ENCODE measurements around the gene PROM2.

The PROM2 gene

DNA sequence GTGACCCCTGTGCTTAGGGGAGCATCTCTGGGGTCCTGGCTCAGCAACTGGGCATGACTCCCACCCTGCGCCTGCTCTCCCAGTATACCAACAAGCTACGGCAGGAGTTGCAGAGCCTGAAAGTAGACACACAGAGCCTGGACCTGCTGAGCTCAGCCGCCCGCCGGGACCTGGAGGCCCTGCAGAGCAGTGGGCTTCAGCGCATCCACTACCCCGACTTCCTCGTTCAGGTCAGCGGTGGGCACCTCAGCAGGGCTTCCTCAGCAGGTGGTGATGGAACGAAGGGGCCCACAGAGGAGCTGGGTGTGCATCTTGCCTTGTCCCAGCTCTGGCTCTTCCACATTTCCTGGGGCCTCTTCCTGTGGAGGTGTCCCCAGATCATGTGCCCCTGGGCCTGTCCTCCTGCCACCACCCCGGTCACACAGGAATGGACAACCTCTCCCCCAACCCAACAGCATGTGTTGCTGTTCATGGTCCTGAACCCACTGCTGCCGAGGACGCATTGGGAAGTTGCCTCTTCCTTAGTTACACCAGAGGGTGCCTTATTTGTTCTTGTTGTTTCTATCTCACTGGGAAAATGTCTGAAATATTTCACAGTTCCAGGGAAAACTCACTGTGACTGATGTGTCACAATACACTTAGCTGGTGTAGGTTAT is 10.8 kb downstream of the PROM2 start:
- no peak for DNase-seq (ENCODE audit: low spot score)

DNA sequence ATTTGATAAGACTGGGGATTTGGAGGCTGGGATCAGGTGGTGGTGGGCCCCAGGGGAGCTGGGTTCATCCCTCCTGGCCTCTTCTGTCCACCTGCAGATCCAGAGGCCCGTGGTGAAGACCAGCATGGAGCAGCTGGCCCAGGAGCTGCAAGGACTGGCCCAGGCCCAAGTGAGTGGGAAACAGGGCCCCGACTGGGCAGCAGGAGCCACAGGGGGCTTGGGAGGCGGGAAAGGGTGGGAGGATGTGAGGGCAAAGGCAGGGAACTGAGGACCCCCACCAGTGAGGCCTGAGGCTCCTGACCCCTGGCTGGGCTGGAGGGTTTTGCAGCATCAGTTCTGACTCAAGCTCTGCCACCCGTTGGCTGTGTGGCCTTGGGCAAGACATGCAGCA is 11.3 kb downstream of the PROM2 start:
- no peak for DNase-seq (ENCODE audit: low spot score)

DNA sequence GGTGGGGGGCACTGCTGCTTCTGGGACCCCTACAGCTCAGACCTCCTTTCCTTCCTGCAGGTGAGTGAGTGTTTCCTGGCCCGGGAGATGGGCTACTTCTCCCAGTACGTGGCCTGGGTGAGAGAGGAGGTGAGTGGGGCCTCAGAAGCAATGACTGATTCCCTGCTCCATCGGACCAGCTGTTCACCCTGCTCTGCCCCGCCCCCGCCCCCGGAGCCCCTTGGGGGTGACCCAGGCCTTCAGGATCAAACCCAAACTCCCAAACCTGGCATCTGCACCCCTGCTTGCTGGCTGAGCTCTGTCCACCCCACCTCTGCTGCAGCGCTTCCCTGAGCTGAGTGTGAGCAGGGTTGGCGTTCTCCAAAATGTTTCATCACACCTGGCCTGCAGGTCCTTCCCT is 13.1 kb downstream of the PROM2 start:
- DNase-seq (ENCODE audit: low spot score), result no peak

DNA sequence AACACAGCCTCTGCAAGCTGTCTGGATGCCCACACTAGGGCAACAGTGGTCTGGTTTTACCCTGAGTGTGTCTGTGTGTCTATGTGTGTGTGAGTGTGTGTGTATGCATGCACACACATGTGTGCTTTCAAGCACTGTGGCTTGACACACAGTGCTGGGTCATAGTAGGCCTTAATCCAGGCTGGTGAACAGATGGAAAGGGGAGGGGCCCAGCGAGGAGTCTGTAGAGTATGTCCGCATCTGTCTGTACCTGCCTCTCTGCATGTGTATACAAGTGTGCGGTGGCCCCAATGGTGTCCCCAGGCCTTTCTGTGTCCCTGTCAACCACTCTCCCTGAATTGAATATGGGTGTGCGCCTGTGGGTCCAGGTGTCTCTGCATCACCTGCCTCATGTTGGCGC is 13.6 kb downstream of the PROM2 start:
- no peak for DNase-seq (ENCODE audit: low spot score)

DNA sequence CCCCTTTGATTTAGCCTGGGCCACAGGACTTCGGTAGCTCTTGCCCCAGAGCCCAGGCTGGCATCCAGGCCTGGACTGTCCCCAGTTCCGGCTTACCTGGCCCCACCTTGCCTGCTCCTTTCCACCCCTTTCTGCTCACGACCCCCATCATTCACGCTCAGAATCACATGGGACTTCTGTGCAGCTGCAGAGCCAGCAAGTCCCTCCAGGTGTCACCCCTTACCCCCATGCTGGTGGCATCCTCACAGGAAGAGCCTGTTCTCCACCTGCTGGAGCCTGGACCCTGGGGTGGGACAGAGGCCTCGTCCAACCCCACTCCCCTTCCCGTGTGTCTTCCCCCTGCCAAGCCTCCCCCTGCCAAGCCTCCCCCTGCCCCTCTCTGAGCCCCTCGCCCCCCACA is 15.0 kb downstream of the PROM2 start:
- DNase-seq (ENCODE audit: low spot score), result no peak

DNA sequence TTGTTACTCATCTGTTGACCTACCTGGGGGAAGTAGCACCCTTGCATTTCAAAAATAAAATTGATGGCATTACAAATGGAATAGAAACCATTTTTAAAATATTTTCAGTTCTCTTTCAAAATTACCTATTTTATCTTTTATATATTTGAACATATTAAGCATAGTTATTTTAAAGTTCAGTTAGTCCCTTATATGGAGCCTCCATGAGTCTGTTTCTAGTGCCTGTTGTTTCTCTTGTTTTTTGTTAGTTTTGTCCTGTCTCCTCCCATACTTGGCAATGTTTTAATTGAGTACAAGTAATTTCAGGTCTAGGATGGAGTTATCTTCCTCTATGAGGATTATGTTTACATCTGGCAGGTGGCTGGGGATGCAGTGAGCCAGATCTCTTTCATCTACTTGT is 17.0 kb downstream of the PROM2 start:
- DNase-seq (ENCODE audit: low spot score), result no peak

DNA sequence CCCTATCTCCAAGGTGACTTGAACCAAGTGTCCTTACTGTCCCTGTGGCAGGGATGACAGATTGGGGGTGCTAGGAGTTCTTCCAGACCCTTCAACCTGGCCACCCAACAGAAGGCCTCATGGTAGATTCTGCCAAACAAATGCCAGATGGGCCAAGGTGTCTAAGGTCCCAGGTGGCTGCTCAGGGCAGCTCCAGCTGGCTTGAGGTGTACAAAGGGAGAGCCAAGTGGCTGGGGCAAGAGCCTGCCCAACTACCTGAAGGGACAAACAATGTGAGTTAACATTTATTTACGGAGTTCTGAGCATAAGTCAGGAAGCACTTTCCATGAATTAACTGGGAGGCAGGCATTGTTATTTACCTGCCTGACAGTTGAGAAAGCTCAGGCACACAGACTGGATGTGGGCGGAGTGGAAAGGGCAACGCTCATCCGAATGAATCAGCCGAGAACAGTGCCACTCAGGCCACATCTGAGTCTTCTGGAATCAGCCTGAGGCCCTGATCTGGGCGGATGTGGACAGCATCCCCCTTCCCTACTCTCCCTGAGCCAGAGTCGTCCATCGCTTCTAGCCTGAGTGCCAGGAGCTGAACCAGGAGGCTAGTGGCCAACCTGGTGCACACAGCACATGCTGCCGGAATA is 18.5 kb downstream of the PROM2 start:
- DNase-seq (ENCODE audit: low spot score), result no peak

DNA sequence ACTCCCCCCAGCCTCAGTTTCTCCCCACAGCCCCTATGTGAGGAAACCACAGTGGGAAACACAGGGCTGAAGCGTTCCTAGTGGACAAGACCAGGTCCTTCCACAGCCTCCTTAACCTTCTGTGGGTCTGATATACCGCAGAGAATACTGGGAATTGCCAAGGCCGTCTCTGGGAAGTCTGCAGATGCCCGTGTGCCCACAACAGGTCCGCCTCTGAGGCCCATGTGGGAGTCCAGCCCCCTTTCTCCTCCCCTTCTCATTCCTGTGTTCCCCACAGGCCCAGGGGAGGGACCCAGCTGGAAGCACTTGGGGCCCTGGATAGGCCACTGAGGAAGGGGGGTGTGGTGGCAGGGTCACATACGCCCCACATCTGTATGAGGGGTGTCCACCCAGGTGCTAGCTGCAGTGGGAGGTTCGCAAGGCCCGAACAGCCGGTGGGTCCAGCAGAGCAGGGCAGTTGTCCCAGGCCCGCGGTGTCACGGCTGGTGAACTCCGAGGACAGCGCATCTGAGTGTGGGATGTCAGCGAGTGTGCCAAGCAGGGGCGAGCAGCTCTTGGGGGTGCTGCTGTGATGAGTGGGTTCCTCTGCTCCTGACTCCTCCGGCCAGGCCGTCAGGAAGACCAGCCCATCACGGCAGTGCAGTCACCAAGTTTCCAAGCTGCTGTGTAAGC is 20.5 kb downstream of the PROM2 start:
- no peak for DNase-seq (ENCODE audit: low spot score)

DNA sequence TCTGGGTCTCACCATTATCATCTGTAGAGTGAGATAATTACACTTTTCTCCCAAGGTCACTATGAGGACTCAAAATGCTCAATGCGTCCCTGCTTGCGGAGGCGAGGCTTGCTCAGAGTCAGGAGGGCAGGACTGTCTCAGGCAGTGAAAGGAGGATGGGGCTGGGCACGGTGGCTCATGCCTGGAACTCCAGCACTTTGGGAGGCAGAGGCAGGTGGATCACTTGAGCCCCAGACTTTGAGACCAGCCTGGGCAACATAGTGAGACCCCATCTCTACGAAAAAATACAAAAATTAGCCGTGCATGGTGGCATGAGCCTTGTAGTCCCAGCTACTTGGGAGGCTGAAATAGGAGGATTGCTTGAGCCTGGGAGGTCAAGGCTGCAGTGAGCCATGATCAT is 21.1 kb downstream of the PROM2 start:
- no peak for DNase-seq (ENCODE audit: low spot score)

DNA sequence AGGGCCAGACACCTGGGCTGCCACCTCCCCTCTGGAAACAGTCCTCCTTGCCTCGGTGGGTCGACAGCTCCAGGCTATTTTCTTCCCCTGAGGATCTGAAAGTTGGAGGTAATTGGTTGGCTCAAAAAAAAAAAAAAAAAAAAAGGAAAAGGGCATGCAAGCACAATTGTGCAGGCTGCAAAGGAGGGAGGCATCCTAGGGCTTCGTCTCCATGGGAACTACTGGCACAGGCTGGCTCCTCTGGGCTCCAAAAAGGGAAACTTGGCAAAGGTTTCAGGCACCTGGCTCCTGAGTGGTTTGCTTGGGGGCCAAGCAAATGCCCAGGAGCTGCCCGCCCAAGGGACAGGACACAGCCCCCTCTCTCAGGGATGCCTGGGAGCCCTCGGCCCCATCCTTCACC is 21.8 kb downstream of the PROM2 start:
- no peak for DNase-seq (ENCODE audit: low spot score)

DNA sequence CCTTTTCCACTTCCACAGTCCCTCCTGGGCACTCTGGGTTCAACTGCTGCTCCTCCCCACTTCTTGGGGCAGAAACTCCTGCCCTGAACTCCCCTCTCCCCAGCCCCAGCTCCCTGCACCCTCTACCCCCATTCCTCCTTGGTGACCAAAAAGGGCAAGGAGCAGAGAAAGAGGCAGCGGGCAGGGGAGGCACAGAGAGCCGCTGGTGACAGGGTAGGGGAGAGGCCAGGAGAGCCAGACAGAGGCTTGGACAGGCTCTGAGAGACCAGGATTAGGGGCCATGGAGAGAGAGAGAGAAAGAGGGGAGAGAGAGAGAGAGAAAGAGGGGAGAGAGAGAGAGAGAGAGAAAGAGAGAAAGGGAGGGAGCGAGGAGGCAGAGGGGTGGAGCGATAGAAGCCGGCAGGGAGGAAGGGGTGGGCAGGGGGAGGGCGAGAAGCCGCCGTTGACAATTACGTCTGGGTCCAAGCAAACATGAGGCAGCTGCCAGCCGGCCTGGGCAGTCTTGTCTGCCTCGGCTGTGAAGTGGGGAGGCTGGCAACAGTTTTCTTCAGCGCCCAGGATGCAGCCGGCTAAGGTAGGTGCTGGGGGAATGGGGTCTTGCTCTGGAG is 22.7 kb downstream of the PROM2 start, which contains the start of gene KCNIP3:
Gene KCNIP3, plus strand, starts transcription at position 468 of the 608 bp plus-strand sequence. Its CDS starts 92 bp downstream, at position 560.
- no peak for DNase-seq (ENCODE audit: low spot score)

DNA sequence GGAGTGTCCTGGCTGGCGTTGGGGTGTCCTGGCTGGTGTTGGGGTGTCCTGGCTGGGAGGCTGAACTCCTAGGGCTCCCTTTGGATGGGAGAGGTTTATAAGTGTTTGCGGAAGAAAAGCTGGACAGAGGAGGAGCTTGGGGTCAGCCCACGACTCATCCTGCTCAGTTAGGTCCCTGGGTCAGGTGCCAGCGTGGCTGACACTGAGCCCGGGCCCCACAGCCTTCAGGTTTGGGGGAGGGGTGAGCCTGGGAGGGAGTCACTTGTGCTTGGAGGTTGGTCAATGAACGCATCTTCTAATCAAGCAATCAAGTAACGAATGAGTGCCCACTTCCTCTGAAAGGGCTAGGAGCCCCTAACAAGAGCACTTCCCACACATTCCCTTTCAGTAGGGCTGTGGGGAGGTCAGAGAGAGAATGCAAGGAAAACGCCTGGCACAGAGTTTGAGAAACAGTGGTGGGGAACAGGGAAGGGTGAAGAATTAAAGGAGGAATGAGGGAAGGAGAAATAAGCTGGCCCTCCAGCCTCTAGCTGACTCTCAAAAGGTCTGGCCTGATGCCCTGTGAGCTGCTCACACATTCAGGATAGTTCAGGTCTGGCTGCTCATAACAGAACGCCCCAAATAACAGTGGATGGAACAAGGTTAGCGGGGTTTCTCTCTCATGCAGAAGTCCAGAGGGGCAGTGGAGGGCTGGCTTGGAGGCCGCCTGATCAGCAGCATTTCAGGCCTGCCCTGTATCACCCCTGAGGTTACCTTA is 23.6 kb downstream of the PROM2 start:
- DNase-seq (ENCODE audit: low spot score), result no peak

DNA sequence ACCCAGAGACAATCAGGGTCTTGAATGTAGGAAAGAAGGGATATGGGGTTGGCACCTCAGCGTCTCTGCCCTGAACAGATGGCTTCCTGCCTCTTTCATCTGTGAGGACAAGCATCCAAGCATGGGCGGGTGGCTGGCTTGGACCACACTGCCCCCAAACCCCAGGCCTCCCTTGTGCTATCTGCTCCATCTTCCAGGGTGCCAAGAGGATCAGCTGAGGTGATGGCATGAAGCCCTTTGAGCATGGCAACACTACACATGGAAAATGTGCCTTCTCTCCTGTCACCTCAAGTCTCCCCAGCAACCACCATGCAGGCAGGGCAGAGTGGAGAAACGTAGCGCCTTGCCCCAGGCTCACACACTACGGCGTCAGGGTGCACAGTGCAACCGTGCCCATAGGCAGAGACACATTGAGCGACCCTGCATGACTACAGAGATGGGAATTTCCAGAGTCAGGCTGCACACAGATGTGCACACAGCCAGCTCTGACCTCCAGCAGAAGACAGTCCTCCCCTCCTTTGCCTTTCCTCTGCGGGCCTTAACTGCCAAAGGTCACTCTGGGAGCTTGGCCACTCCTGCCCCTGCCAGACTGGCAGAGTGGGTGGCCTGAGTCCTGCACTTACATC is 24.4 kb downstream of the PROM2 start:
- no peak for DNase-seq (ENCODE audit: low spot score)

DNA sequence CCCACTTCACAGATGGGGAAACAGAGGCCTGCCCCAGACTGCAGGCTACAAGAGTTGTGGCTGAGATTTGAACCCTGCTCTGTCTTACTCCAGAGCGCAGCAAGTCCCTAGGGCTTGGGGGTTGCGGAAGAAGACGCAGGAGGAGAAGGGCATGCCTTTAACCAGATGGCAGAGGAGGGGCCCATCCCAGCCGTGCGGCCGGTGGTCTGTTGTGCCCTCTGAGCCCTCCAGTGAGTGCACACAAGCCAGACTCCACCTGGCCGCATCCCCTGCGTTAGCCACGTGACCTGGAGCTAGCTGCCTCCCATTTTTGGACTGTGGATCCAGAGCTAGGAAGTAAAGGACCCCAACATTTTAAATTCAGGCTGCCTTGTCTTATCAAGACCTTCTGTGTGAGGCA is 25.7 kb downstream of the PROM2 start:
- no peak for DNase-seq (ENCODE audit: low spot score)

DNA sequence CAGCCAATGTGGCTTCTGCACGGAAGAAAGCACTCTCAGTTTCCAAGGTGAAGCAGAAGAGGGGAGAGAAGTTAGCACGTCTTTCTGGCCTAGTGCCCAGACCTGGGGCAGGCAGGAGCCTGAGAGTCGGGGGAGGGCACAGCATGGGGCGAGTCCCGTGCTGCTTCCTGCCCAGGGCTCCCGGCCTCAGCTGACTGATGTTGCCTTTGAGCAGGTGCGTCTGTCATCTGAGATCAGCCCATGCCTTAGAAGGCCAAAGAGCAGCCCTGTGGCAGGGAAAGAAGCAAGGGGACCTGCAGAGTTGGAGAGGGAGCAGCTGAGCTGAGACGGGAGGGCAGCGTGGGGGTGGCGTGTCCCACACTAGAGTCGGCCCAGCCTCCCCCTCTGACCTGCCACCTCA is 26.2 kb downstream of the PROM2 start:
- DNase-seq (ENCODE audit: low spot score), result no peak

DNA sequence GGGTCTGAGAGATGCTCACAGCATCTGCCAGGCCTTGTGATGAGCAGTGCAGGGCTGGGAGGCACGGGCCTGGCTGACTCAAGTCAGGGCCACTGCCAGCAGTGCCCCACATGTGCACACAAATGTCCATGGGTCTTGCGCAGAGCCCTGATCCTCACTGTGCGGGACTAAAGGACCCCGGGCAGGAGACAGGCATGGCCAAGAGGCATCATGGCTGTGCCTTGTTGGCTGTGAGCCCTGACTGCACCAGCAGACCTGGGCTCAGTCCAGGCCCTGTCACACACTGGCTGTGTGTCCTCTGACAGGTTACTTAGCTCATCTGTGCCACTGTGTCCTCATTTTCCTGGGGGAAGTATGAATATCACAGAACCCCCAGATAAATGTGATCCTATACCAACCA is 26.9 kb downstream of the PROM2 start:
- DNase-seq (ENCODE audit: low spot score), result no peak

DNA sequence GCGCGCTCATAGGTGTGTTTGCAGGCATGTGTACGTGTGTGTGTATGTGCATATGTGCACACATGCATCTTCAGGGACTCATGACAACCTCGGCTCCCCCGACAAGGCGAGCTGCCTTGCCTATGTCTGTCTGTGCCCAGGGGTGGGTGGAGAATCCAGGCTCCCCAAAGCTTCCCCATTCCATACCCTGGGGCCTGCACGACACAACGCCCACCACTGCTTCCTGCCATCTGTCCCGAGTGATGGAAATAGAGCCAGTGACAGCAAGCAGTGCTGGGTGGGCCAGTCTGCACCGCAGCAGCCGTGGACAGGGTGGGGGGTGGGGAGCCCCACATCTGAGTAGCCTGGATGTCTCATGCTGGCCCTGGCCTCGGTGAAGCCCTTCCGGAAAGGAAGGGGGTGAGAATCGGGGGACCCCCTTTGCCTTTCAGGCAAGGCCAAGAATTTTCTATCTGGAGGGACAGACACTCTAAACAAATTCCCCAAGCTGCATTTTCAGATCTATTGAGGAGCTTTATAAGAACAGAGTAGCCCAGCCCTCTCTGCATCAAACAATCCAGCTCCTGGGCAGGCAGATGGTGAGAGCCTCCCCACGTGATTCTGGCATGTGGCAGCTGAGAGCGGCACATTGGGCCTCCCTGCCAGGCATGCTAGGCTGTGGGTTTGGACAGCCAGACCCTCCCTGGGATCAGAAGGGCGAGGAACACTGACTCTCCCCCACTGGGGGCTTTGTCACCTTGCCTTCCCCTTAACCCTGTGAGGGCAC is 27.8 kb downstream of the PROM2 start:
- no peak for DNase-seq (ENCODE audit: low spot score)

DNA sequence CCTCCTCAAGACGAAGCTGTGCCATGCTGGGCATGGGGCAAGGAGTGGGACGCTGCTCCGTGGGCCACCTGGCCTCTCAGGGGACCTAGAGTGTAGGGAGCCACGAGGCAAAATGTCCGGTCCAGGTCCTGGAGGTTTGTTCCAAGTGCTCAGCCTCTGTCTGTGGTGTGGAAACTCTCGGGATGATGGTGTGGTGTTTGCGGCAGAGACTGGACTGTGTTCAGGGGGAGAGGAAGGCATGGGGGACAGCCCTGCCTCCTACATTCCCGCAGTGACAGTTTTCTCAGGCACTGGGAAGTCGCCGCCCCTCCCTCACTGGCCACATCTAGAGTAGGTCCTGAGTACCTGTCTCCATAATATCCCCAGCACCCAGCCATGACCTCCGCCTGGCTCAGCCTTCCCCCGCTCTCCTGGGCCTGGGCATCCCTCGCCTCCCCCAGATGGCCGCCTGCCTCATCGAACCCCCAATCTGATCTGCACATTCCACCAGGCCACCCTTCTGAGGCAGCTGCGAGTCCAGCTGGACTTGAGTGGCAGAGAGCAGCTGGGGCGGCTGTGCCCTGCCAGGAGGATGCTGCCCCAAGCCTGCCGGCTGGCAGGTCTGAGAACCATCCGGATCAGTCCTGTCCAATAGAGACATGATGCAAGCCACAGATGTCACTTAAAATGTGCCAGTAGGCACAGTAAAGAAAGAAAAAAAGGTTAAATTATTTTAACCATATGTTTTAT is 29.1 kb downstream of the PROM2 start:
- no peak for DNase-seq (ENCODE audit: low spot score)

DNA sequence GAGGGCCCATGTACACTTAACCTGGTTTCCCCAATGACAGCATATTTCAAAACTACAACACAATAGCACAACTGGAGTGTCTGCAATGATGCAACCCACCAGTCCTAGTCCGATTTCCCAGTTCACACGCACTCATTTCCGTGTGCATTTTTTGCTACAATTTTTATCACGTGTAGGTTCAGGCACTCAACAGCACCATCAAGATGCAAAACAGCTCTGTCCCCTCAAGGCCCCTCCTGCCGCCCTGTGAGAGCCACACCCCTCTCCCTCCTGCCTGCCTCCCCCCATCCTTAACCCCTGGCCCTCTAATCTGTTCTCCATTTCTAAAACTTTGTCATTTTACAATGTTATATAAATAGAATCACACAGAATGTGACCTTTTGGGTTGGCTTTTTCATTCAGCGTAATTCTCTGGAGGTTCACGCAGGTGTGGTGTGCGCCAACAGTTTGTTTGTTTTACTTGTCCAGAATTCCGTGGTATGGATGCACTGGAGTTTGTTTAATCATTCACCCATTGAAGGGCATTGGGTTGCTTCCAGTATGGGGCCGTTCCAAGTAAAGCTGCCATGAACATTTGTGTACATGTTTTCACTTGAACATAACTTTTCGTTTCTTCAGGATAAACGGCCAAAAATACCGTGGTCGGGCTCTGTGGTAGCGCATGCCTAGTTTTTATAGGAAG is 31.3 kb downstream of the PROM2 start:
- DNase-seq (ENCODE audit: low spot score), result no peak

DNA sequence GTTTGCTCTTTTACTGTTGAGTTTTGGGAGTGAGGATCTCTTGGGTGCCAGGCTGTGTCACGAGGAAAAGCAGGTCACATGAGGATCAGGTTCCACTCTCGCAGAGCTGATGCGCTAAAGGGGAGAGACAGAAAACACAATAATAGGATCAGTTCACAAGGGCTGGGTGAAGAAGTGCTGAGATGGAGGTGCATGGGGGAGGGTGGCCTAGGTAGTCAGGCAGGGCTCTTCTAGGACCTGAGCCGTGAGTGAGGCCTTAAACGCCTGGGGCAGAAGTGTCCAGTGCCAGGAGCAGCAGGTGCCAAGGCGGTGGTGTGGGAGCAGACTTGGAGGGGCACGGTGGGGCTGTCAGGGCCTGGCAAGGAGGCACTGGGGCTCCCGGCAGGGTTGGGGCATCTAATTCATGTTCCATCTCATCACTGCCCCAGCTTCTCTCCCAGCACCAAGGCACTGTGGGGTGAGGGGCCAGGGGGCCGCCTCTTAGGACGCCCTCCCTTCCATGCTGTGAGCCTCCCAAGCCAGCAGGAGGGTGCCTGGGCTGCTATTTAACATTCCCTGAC is 32.2 kb downstream of the PROM2 start:
- DNase-seq (ENCODE audit: low spot score), result no peak

All from ecto neural progenitor cell (in vitro differentiated cells).